SK-N-SH (cell line): ENCODE results near the gene CD28. TPM values are rescaled to one million over a fixed set of nuclear protein-coding genes. Genes with fewer than 3 reads are reported as not detected.
A peak's percentile ranks its signal among the peaks of the same experiment; 100 is the strongest.

Experiments used
- CTCF ChIA-PET: fragments of 300-600, 350-600 bp; formaldehyde crosslinking; extraction: SDS; loops from one replicate; lab custom pipeline; 2021; lab: Yijun Ruan, JAX
- POLR2A ChIA-PET: fragments of 350-600 bp; sonication (Branson Sonifier 250); formaldehyde crosslinking; extraction: SDS; loops from one replicate; lab custom pipeline; 2020; ENCODE audit warnings: antibody characterized with exemption, inconsistent platforms; lab: Yijun Ruan, JAX
- DNase-seq: peaks from one replicate; pipeline ENCODE4 v3.0.0; 2012
- H2AFZ ChIP-seq: fragments of 200-600 bp; sonication (generic); 2 replicates; pipeline ENCODE4 v1.8.1; 2016; ENCODE audit warnings: antibody characterized with exemption, mild to moderate bottlenecking, low read depth
- H3F3A ChIP-seq: fragments of 200-600 bp; sonication (generic); replicated peaks from 2 replicates; pipeline ENCODE3; 2016; ENCODE audit warnings: antibody characterized with exemption, mild to moderate bottlenecking; ENCODE audit not compliant: insufficient read depth
- H3K27ac ChIP-seq, 2 experiments: fragments of 200-500 bp in 1 of 2; fragments of 200-600 bp in 1 of 2; sonication (Bioruptor generic) in 1 of 2; sonication (generic), shearing (Covaris generic) in 1 of 2; 2 replicates each; pipeline versions ENCODE4 v1.5.1 to v1.6.1; 2014 to 2016; ENCODE audit warnings: low read depth in 2 of 2, inconsistent platforms in 1 of 2, low read length in 1 of 2, mild to moderate bottlenecking in 1 of 2, mixed read lengths in 1 of 2
- H3K27me3 ChIP-seq: fragments of 200-600 bp; sonication (generic), shearing (Covaris generic); 2 replicates; pipeline ENCODE4 v1.6.1; 2016; ENCODE audit warnings: mixed run types; ENCODE audit not compliant: insufficient read depth
- H3K36me3 ChIP-seq, 2 experiments: fragments of 200-500 bp in 1 of 2; fragments of 200-600 bp in 1 of 2; sonication (Bioruptor generic) in 1 of 2; sonication (generic) in 1 of 2; replicated peaks in 1 of 2; 2 replicates each; pipeline versions ENCODE3 to v1.5.1; 2014 to 2016; ENCODE audit warnings: low read length in 1 of 2, mild to moderate bottlenecking in 1 of 2; ENCODE audit not compliant: insufficient read depth in 2 of 2, control insufficient read depth in 1 of 2
- H3K4me1 ChIP-seq, 2 experiments: fragments of 200-500 bp in 1 of 2; fragments of 200-600 bp in 1 of 2; sonication (Bioruptor generic) in 1 of 2; sonication (generic), shearing (Covaris generic) in 1 of 2; 2 replicates each; pipeline versions ENCODE4 v1.5.1 to v1.6.1; 2014 to 2016; ENCODE audit warnings: low read depth in 1 of 2, low read length in 1 of 2, mixed run types in 1 of 2; ENCODE audit not compliant: insufficient read depth in 2 of 2, control insufficient read depth in 1 of 2
- H3K4me2 ChIP-seq: fragments of 200-600 bp; sonication (generic), shearing (Covaris generic); 2 replicates; pipeline ENCODE4 v1.6.1; 2017; ENCODE audit warnings: mixed run types
- H3K4me3 ChIP-seq, 2 experiments: fragments of 200-500 bp in 1 of 2; fragments of 200-600 bp in 1 of 2; sonication (Bioruptor generic) in 1 of 2; sonication (generic), shearing (Covaris generic) in 1 of 2; 2 replicates each; pipeline versions ENCODE4 v1.5.1 to v1.8.1; 2014 to 2016; ENCODE audit warnings: low read depth in 2 of 2, inconsistent platforms in 1 of 2, low read length in 1 of 2, mild to moderate bottlenecking in 1 of 2, mixed read lengths in 1 of 2, moderate library complexity in 1 of 2
- H3K79me2 ChIP-seq: fragments of 200-600 bp; sonication (generic); 2 replicates; pipeline ENCODE4 v1.8.1; 2017; ENCODE audit warnings: mild to moderate bottlenecking; ENCODE audit not compliant: insufficient read depth
- H3K9ac ChIP-seq: fragments of 200-600 bp; sonication (generic); 2 replicates; pipeline ENCODE4 v1.6.1; 2017; ENCODE audit warnings: mixed run types
- H3K9me2 ChIP-seq: fragments of 200-600 bp; sonication (generic); 2 replicates; pipeline ENCODE4 v1.6.1; 2017; ENCODE audit warnings: mixed run types
- H3K9me3 ChIP-seq: fragments of 200-600 bp; sonication (generic); 2 replicates; pipeline ENCODE4 v1.6.1; 2017; ENCODE audit warnings: mixed run types, mild to moderate bottlenecking, moderate library complexity
- H4K20me1 ChIP-seq: fragments of 200-600 bp; sonication (generic); 2 replicates; pipeline ENCODE4 v1.6.1; 2017; ENCODE audit warnings: mild to moderate bottlenecking, mixed run types; ENCODE audit not compliant: insufficient read depth
- CHD2 ChIP-seq: fragments of 150-350 bp; IDR thresholded peaks from 2 replicates; pipeline ENCODE4 v1.6.1; 2018; ENCODE audit warnings: low read length; ENCODE audit not compliant: partially characterized antibody
- CTCF ChIP-seq: fragments of 200-600 bp; sonication (generic); IDR thresholded peaks from 2 replicates; pipeline ENCODE4 v1.6.1; 2017; ENCODE audit warnings: antibody characterized with exemption, mild to moderate bottlenecking, moderate library complexity
- ELF1 ChIP-seq: IDR thresholded peaks from 2 replicates; pipeline ENCODE4 v1.4.0; 2012
- FOSL2 ChIP-seq: IDR thresholded peaks from 2 replicates; pipeline ENCODE4 v1.4.0; 2012; ENCODE audit warnings: low read depth, mild to moderate bottlenecking, moderate library complexity, borderline replicate concordance
- FOXJ3 ChIP-seq: sonication (generic); formaldehyde crosslinking; IDR thresholded peaks from 2 replicates; pipeline ENCODE4 v1.5.1; 2020; ENCODE audit warnings: mild to moderate bottlenecking, missing genetic modification reagents
- FOXM1 ChIP-seq: IDR thresholded peaks from 2 replicates; pipeline ENCODE4 v1.4.0; 2012; ENCODE audit warnings: low read depth, mild to moderate bottlenecking
- IRF3 ChIP-seq: fragments of 150-350 bp; IDR thresholded peaks from 2 replicates; pipeline ENCODE4 v1.6.1; 2016; ENCODE audit warnings: mild to moderate bottlenecking, low read depth, low read length
- JUND ChIP-seq: IDR thresholded peaks from 2 replicates; pipeline ENCODE4 v1.4.0; 2012
- MAX ChIP-seq: IDR thresholded peaks from 2 replicates; pipeline ENCODE4 v1.4.0; 2012; ENCODE audit warnings: low read depth
- MEF2A ChIP-seq: IDR thresholded peaks from 2 replicates; pipeline ENCODE4 v1.4.0; 2012; ENCODE audit warnings: low read depth, borderline replicate concordance
- MXI1 ChIP-seq: IDR thresholded peaks from 2 replicates; pipeline ENCODE4 v1.6.1; 2012; ENCODE audit warnings: mild to moderate bottlenecking, low read depth, low read length, improper control_type of control experiment
- NFIC ChIP-seq: IDR thresholded peaks from 2 replicates; pipeline ENCODE4 v1.4.0; 2012; ENCODE audit warnings: borderline replicate concordance
- PBX3 ChIP-seq: IDR thresholded peaks from 2 replicates; pipeline ENCODE4; 2012
- RAD21 ChIP-seq: IDR thresholded peaks from 2 replicates; pipeline ENCODE4 v1.6.1; 2012; ENCODE audit warnings: mild to moderate bottlenecking, low read length
- SMC3 ChIP-seq: IDR thresholded peaks from 2 replicates; pipeline ENCODE4 v1.6.1; 2012; ENCODE audit warnings: low read depth, low read length, improper control_type of control experiment
- TCF12 ChIP-seq: IDR thresholded peaks from 2 replicates; pipeline ENCODE4 v1.4.0; 2012
- TEAD4 ChIP-seq: IDR thresholded peaks from 2 replicates; pipeline ENCODE4 v1.4.0; 2012; ENCODE audit warnings: mild to moderate bottlenecking, borderline replicate concordance; ENCODE audit not compliant: insufficient read depth
- WGBS: methylation state at CpG from one replicate; pipeline ENCODE4 v1.1.6; 2017; ENCODE audit warnings: low lambda C conversion rate; 5-methylcytosine and 5-hydroxymethylcytosine counted together
- polyA plus RNA-seq, 3 experiments: library from polyadenylated mRNA; depleted of rRNA; stranded (reverse); fragments of >200 nt; gene quantifications; 2 replicates each; pipeline ENCODE4 v1.2.3, GENCODE V29; 2012

The CD28 gene
- polyA plus RNA-seq, 1 of the 3 experiments (the other 2 are of a cell fraction) = 0.05 TPM

GRCh38 chr2:203782262-203782976 lies 76.0 kb downstream of the CD28 start:
- TF ChIP-seq PBX3 (peak; percentile 31; the same call in 1 of the 2 replicates), MXI1 (no peak), TEAD4 (no peak), CHD2 (peak; percentile 10), FOXM1 (no peak), FOXJ3 (CRISPR knock-in tag) (no peak), NFIC (peak; percentile 52), ELF1 (no peak), IRF3 (no peak), FOSL2 (peak; percentile 73), RAD21 (peak; percentile 68), MAX (peak; percentile 35; the same call in 1 of the 2 replicates), SMC3 (peak; percentile 67), MEF2A (no peak), JUND (peak; percentile 38; the same call in 1 of the 2 replicates), TCF12 (peak; percentile 14; the same call in 1 of the 2 replicates), CTCF (peak; percentile 80)
- POLR2A ChIA-PET = no interaction called here
- no peaks in the 10 kb centered on the region for H3K36me3 ChIP-seq
- no peaks in the 10 kb centered on the region for H3K9me2 ChIP-seq
- H3K4me2 ChIP-seq = no peak overlapping the region
- H3F3A ChIP-seq = peaks cover 6% of the 10 kb centered on the region
- H3K4me1 ChIP-seq = peaks cover 2 to 28% of the 10 kb centered on the region in 2 experiments
- peak overlapping the region; percentile 71 to 77; a peak in 3 of 4 replicates for H3K27ac ChIP-seq
- peak; percentile 71 for DNase-seq
- no peaks in the 10 kb centered on the region for H3K79me2 ChIP-seq
- no peak overlapping the region; a peak in 1 of 4 replicates for H3K4me3 ChIP-seq
- H3K9ac ChIP-seq = peak overlapping the region; percentile 58
- CTCF ChIA-PET = interaction anchor here (0.6 to 3.5 kb wide), 9 partner anchors 10 to 217 kb away, joined by 3 to 19 read pairs (median 3); no protein-coding TSS in a partner anchor
- no peaks in the 10 kb centered on the region for H4K20me1 ChIP-seq
- H2AFZ ChIP-seq = peak overlapping the region; percentile 7; the same call in 1 of the 2 replicates
- 63% methylated on average over 5 of the region's 5 CpGs for WGBS
- H3K9me3 ChIP-seq = no peaks in the 10 kb centered on the region
- no peaks in the 10 kb centered on the region for H3K27me3 ChIP-seq
